Epidermal melanocyte (primary cell): ENCODE results near the gene SPDYE16.
"Not testable (repeated sequence)": the region's sequence is repeated elsewhere in the genome, so short reads cannot be mapped to it uniquely, and the experiment has no call there.

Experiments
- DNase-seq: peaks from one replicate; pipeline ENCODE4 v3.0.0; 2011; ENCODE audit warnings: low spot score; ENCODE audit not compliant: insufficient read length

Gene SPDYE16

DNA sequence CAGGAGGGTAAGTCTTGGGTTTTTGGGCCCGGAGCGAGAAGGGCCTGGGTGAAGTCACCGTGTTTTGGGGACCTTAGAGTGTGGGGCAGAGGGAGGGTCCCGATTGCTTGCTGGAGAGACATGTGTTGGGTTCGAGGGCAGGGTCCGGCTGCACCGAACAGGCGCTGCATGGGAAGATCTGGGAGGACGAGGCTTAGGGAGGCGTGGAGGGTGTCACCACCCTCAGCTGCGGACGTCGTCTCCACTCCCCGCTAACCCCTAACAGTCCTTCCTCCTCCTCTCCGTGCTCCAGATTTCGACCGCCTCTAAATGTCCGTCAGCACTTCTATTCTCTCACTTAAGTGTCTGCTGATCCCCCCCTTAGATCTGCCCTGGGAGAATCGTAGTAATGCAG lies 6.8 kb upstream of the SPDYE16 start:
- not testable (repeated sequence) for DNase-seq

- DNase-seq, result peak; percentile 43
These were observed 6.1 kb upstream of the SPDYE16 start for GRCh38 chr7:76549025-76549854.

DNA sequence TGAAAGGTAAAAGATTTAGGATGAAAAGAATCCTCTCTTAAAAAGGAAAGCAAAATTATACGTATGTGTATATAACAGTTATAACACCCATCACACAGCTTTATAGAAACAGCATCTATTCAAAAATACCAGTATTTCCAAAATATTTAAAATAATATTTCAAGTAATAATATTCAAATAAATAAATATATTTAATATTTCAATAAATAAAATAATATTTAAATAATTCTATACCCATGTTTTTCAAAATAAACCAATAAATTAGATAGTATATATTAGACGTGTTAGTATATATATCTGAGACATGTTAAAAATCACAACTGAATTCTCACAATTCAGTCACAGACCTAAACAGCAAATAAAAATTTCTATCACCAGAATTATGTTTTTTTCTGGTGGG lies 11.5 kb downstream of the SPDYE16 start:
- DNase-seq, result not testable (repeated sequence)

DNA sequence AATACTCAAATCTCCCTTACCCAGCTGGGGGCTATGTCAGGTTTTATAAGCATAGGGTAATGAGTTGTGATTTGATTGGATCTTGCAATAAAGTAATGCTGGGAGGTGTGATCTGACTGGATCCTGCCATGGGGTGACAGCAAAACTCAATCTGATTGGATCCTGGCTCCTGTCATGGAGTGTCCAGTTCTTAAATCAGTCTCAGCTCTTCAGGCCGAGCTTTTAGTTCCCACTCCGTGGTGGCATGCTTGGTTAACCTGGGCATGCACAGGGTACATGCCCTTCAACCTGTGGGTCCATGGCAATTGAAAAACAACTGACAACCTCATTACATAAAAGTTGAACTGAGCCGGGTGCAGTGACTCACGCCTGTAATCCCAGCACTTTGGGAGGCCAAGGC lies 16.9 kb downstream of the SPDYE16 start:
- DNase-seq, result not testable (repeated sequence)

- not testable (repeated sequence) for DNase-seq
These were observed 26.2 kb downstream of the SPDYE16 start for GRCh38 chr7:76516932-76517331.

DNA sequence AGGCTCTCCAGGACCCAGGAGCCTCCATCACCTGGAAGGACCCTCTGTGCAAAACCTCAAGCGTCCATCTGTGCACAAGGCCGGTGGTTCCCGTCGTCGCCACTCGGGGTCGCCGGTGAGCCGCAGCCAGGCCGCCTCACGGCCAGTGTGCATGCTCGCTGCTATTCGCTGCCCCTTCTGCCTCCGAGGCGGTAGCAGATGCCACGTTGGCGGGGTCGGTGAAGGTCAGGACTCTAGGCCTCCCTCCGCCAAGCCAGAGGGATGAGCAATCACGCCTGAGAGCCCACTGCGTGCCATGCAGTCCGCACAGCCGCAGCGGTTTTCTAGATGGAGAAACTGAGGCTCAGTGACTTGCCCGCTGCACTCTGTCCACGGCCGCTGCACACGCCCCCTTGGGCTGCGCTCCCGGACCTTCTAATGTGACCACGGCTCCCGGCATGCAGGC lies 27.1 kb downstream of the SPDYE16 start:
- peak; percentile 64 for DNase-seq

DNA sequence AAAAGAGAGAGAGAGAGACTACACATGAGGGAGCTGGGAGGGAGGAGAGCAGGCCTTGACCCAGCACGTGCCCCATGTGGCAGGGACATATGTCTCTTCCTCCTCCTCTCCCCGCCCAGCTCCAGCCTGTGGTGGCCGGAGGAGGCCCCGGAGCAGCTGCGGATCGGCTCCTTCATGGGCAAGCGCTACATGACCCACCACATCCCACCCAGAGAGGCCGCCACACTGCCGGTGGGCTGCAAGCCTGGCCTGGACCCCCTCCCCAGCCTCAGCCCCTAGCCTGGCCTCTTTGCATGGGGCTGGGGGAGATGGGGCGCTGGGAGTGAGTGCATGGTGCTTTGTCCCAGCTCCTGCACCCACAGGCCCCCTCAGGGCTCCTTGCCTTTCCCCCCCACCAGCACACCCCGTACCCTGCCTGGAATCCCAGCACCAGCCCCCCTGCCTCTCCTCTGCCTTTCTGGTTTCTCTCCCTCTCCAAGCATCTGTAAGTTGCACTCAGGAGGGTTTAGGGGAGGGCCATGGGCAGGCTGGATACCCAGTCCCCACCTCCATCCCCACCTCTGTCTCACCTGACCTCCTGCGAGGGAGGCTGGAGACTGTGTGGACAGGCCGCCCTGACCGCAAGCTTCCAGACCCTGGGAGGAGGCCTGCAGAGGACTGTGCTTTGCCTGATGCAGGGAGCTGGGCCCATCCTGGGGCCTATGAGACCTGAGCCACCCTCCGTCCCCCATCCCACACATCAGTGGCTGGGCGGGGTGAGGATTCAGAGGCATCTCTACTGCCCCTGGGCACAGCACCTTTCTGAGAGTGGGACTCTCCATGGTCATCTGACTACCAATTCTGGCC lies 27.9 kb downstream of the SPDYE16 start:
- DNase-seq, result no peak

DNA sequence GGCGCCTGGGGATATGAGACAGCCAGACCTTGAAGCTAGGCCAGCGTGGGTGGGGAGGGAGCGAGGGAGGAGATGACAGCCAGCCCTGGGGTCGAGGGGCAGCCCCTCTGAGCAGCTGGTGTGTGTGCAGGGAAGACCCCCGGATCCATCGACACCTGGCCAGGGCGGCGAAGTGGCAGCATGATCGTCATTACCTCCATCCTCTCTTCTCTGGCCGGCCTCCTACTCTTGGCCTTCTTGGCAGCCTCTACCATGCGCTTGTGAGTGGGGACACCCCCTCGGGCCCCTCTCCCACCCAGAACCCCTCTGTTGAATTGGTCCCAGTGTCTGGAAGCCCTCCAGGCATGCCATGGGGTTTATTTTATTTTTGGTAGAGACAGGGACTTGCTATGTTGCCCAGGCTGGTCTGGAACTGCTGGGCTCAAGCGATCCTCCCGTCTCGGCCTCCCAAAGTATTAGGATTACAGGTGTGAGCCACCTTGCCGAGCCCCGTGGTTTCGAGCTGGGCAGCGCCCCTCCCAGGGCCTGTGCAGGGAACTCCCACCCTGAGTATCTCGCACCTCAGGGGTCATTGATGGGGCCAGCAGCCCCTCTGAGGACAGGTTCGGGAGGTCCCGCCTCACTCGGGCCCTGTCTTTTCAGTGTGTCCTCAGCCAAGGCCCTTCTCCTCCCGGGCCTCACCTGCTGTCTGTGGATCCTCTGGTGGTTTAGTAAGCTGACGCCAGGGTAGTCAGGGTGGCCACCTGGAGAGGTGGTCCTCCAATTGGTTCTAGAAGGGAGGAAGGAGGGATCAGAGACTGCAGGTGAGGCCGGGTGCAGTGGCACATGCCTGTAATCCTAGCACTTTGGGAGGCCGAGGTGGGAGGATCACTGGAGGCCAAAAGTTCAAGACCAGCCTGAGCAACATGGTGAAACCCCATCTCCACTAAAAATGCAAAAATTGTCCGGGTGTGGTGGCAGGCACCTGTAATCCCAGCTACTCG lies 29.0 kb downstream of the SPDYE16 start:
- no peak for DNase-seq

DNA sequence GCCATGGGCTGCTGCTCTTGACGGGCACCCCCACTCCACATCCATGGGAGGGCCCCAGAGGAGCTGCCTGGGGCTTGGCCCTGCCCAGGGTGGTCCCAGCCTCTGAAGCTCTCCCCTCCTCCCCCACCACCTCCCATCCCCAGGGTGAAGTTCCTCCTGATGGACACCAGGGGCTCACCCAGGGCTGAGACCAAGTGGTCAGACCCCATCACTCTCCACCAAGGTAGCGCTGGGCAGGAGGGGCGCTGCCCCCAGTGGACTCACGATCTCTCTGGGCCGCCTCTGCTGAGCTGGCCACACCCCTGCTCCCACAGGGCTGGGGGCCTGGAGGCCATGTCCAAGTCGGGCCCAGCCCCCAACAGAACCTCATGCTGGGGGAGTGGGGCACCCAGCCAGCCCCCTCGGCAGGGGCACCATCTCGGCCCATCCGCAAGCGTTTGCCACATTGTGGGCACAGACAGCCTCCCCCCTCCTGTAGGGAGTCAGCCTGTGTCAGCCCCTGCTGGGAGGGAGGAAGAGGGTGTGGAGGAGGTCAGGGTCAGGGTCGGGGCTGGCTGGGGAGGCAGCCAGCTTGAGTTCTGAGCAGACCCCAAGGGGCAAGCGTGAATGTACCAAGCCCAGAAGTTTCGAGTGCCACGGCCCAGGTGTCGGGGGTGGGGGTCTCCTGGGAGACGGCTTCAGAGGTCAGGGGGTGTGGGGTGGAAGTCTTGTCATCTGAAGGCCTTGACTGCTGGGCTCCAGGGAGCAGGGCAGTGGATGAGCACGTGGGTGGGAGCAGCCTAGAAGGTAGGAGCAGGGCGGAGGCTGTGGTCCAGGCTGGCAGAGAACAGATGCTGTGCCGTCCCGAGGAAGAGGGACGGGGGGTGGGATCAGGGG lies 29.9 kb downstream of the SPDYE16 start:
- no peak for DNase-seq

GRCh38 chr7:76511911-76512885 lies 30.9 kb downstream of the SPDYE16 start:
- DNase-seq, result not testable (repeated sequence)

GRCh38 chr7:76511200-76511910 lies 31.7 kb downstream of the SPDYE16 start:
- not testable (repeated sequence) for DNase-seq

- no peak for DNase-seq
These were observed 32.9 kb downstream of the SPDYE16 start, which contains the start of gene UPK3B for GRCh38 chr7:76509931-76510877. Gene UPK3B (plus strand): TSS chr7:76510552. CDS start chr7:76510653, 101 bp downstream.

DNA sequence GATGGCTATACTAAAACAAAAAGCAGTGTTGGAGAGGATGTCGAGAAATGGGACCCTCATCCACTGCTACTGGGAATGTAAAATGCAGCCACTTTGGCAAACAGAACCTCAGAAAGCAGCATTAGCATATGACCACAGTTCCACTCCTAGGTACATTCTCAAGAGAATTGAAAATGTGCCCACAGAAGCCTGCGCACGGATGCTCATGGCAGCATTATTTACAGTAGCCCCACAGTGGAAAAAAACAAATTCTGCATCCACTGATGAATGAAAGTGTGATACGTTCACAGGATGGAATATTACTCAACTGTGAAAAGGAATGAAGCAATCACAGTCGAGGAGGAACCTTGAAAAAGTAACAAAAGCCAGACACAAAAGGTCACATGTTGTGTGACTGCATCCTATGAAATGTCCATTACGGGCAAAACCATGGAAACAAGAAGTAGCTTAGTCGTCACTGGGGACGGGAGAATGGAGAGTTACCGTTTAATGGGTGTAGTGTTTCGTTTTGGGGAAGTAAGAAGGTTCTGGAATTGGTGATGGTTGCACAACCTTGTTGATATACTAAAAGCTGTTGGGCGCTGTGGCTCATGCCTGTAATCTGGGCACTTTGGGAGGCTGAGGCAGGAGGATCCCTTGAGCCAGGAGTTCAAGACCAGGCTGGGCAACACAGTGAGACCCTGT lies 35.2 kb downstream of the SPDYE16 start:
- DNase-seq, result no peak

- not testable (repeated sequence) for DNase-seq
These were observed 36.5 kb downstream of the SPDYE16 start for GRCh38 chr7:76506643-76507042.

- DNase-seq, result no peak
These were observed 37.0 kb downstream of the SPDYE16 start for GRCh38 chr7:76506081-76506440.
